Activated CD4-positive, alpha-beta T cell treated with anti-CD3 and anti-CD28 coated beads for 36 hours (primary cell): Measurements from ENCODE around the gene SINHCAF. TPM values are rescaled to one million over a fixed set of nuclear protein-coding genes. Genes with fewer than 3 reads are reported as not detected.
"Not testable (repeated sequence)": the region's sequence is repeated elsewhere in the genome, so short reads cannot be mapped to it uniquely, and the experiment has no call there.

ENCODE experiments used
- ATAC-seq: fragments of 200-7000 bp; cut with Tn5 transposase; one replicate; pipeline ENCODE4 v1.10.0; 2021; ENCODE audit warnings: mild to moderate bottlenecking, moderate library complexity
- CTCF ChIA-PET: fragments of 350-600 bp; sonication (Branson Sonifier 250); formaldehyde crosslinking; loops from one replicate; lab custom pipeline; 2021; ENCODE audit warnings: antibody characterized with exemption; lab: Charles Lee
- POLR2A ChIA-PET: fragments of 350-600 bp; sonication (Branson Sonifier 250); formaldehyde crosslinking; loops from one replicate; lab custom pipeline; 2021; ENCODE audit warnings: antibody characterized with exemption, inconsistent platforms; lab: Charles Lee
- DNase-seq: peaks from one replicate; pipeline ENCODE4 v3.0.0-alpha.2; 2020
- H3K27ac Mint-ChIP-seq: one replicate; pipeline ENCODE4 v1.8.0; 2021; ENCODE audit warnings: mixed read lengths
- H3K27me3 Mint-ChIP-seq: one replicate; pipeline ENCODE4 v1.8.0; 2021; ENCODE audit warnings: mixed read lengths
- H3K36me3 Mint-ChIP-seq: one replicate; pipeline ENCODE4 v1.8.0; 2021; ENCODE audit warnings: low read depth, mixed read lengths
- H3K4me1 Mint-ChIP-seq: one replicate; pipeline ENCODE4 v1.8.0; 2021; ENCODE audit warnings: mixed read lengths
- H3K4me3 Mint-ChIP-seq: one replicate; pipeline ENCODE4 v1.8.0; 2021; ENCODE audit warnings: mild to moderate bottlenecking, moderate library complexity, mixed read lengths
- H3K9me3 Mint-ChIP-seq: one replicate; pipeline ENCODE4 v1.8.0; 2021; ENCODE audit warnings: low read depth, mixed read lengths
- intact Hi-C, 2 experiments: fragments of 100-400 bp; cut with DNase I in 1 of 2; cut with micrococcal nuclease in 1 of 2; formaldehyde crosslinking; loops; one replicate each; pipeline versions ENCODE4 v1.14.2 to v1.15.1; 2022 to 2024; cut with DNase I, micrococcal nuclease
- total RNA-seq, 2 experiments: library from RNA; stranded (reverse); gene quantifications; one replicate each; pipeline ENCODE4 v1.2.3, GENCODE V29; 2021

SINHCAF gene
- total RNA-seq, 2 experiments from 2014 or later = 187 to 211 TPM

DNA sequence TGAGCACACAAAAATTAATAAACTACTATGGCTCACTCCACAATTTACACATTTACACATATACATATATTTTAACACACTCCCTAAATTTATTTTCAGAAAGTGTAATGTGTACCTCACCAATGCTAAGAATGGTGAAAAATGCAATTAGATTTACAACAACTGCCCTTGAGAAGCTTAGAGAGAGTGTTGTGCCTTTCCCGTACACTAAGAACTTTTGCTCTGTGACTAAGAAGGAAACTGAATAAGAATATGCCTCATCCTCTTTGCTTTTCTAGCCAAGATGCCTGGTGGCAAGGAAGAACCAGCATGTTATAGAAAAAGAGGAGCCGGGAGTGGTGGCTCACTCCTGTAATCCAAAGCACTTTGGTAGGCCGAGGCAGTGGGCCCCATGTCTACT lies 62.3 kb downstream of the SINHCAF start:
- ChIA-PET CTCF (interaction anchor here (0.6 kb wide), 1 partner anchor 786 kb away, joined by 4 read pairs; no protein-coding TSS in a partner anchor), POLR2A (no interaction called here)
- Mint-ChIP-seq H3K4me3 (no peak overlapping the region), H3K36me3 (no peaks in the 10 kb centered on the region), H3K9me3 (no peaks in the 10 kb centered on the region), H3K27me3 (no peaks in the 10 kb centered on the region), H3K27ac (no peak overlapping the region), H3K4me1 (no peaks in the 10 kb centered on the region)
- intact Hi-C loops = no loop called here
- peak; percentile 44 for ATAC-seq
- DNase-seq = no peak

DNA sequence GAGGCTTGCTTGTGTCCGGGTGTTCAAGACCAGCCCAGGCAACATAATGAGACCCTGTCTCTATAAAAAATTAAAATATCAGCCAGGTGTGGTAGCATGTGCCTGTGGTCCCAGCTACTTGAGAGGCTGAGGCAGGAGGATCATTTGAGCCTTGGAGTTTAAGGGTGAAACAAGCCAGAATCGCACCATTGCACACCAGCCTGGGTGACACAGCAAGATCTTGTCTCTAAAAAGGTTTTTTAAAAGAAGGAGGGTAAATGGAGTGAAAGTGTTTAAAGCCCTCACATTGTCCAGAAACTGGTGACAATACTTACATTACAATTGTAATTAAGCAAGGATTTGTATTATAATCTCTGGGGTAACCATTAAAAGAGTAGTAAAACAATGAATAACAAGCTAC lies 64.2 kb downstream of the SINHCAF start:
- Mint-ChIP-seq H3K27me3 (no peaks in the 10 kb centered on the region), H3K27ac (no peak overlapping the region), H3K4me3 (no peak overlapping the region), H3K36me3 (no peaks in the 10 kb centered on the region), H3K4me1 (no peaks in the 10 kb centered on the region), H3K9me3 (no peaks in the 10 kb centered on the region)
- ATAC-seq = no peak
- CTCF ChIA-PET = interaction anchor here (1.0 to 2.6 kb wide), 2 partner anchors 10 kb away, joined by 4 to 26 read pairs; no protein-coding TSS in a partner anchor
- DNase-seq = no peak
- POLR2A ChIA-PET = no interaction called here
- intact Hi-C loops = no loop called here

- ChIA-PET POLR2A (no interaction called here), CTCF (interaction anchor here (0.7 to 2.6 kb wide), 4 partner anchors 9 to 179 kb away, joined by 3 to 26 read pairs (median 4); no protein-coding TSS in a partner anchor)
- Mint-ChIP-seq H3K36me3 (no peaks in the 10 kb centered on the region), H3K4me3 (no peak overlapping the region), H3K27ac (no peak overlapping the region), H3K27me3 (no peaks in the 10 kb centered on the region), H3K4me1 (no peaks in the 10 kb centered on the region), H3K9me3 (no peaks in the 10 kb centered on the region)
- intact Hi-C loops = no loop called here
- DNase-seq = no peak
- ATAC-seq = no peak
These were observed 65.1 kb downstream of the SINHCAF start for GRCh38 chr12:31260840-31261239.

DNA sequence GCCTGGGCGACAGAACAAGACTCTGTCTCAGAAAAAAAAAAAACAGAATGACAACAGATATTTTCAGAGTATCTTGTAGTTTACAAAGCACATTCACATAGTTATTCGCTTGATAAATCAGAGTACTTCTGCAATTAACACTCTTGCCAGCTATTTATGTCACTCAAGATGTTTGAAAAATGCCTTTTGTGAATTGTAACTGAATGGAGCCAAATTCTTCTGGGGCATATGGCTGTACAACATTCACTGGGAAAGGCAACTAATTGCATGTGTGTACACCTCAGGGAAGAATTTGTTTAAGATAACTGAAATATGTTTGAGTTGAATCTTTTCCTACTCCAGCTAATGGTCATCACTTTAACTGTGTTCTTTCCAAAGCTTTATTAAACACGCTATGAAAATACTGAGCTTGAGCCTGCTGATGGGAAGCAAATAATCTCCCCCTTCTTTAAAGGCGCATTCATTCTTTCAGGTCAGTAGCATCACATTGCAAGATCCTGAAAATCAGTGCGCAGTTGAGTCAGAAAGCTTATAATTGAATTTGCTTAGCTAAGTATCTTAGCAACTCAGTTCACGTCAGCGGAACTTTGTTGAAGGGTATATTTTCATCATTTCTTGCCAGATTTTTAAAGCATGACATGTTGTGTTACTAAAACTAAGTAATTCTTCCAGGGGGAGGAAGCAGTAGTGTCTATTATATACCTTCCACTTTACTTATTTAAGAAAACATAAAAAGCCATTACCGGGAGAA lies 66.6 kb downstream of the SINHCAF start:
- no peak overlapping the region for H3K27ac Mint-ChIP-seq
- POLR2A ChIA-PET = no interaction called here
- no peaks in the 10 kb centered on the region for H3K9me3 Mint-ChIP-seq
- H3K4me1 Mint-ChIP-seq = no peaks in the 10 kb centered on the region
- no peaks in the 10 kb centered on the region for H3K36me3 Mint-ChIP-seq
- intact Hi-C loops = no loop called here
- CTCF ChIA-PET = interaction anchor here (0.6 to 1.7 kb wide), 4 partner anchors 9 to 1685 kb away, joined by 3 to 12 read pairs (median 4); no protein-coding TSS in a partner anchor
- DNase-seq (no peak), ATAC-seq (no peak)
- no peak overlapping the region for H3K4me3 Mint-ChIP-seq
- H3K27me3 Mint-ChIP-seq = no peaks in the 10 kb centered on the region

GRCh38 chr12:31257784-31258183 lies 68.2 kb downstream of the SINHCAF start:
- intact Hi-C loops = no loop called here
- ChIA-PET CTCF (interaction anchor here (2.9 kb wide), 1 partner anchor 14 kb away, joined by 9 read pairs; no protein-coding TSS in a partner anchor), POLR2A (no interaction called here)
- no peaks in the 10 kb centered on the region for H3K36me3 Mint-ChIP-seq
- H3K4me1 Mint-ChIP-seq = no peaks in the 10 kb centered on the region
- no peak overlapping the region for H3K27ac Mint-ChIP-seq
- H3K27me3 Mint-ChIP-seq = peaks cover 2% of the 10 kb centered on the region
- ATAC-seq (no peak), DNase-seq (no peak)
- H3K9me3 Mint-ChIP-seq = no peaks in the 10 kb centered on the region
- no peak overlapping the region for H3K4me3 Mint-ChIP-seq

DNA sequence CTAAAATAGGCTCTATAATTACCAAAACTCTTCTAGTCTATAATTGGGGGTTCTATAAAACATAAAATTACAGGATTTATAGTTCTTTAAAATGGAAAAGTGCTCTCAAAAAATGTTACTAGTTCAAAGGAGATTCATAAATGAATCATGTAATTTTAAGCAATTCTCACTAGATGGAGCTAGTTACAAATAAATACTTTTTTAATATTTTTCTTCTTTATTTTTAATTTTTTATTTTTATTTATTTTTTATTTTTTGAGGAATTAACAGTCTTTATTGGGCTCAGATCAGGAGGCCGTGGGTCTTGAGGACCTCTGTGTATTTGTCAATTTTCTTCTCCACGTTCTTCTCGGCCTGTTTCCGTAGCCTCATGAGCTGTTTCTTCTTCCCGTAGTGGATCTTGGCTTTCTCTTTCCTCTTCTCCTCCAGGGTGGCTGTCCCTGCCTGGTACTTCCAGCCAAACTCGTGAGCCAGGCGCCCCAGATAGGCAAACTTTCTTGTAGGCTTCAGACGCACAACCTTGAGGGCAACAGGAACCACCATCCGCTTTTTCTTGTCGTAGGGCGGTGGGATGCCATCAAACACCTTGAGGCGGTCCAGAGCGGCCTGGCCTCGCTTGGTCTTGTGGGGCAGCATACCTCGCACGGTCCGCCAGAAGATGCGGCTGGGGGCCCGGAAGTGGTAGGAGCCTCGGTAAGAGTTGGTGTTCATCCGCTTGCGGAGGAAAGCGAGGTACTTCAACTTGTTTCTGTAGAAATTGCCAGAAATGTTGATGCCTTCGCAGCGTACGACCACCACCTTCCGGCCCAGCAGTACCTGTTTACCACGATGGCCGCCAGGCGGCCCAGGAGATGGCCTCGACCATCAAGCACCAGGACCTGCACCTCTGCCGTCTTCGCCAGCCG lies 74.0 kb downstream of the SINHCAF start:
- ATAC-seq, DNase-seq, H3K27ac Mint-ChIP-seq, H3K36me3 Mint-ChIP-seq, H3K9me3 Mint-ChIP-seq, H3K4me1 Mint-ChIP-seq, H3K27me3 Mint-ChIP-seq, POLR2A ChIA-PET: not testable (repeated sequence)
- intact Hi-C loops = loop anchor here (1.0 to 5.0 kb wide), 4 partner anchors 110 to 385 kb away; no protein-coding TSS in a partner anchor
- CTCF ChIA-PET = interaction anchor here (0.8 to 2.8 kb wide), 9 partner anchors 9 to 170 kb away, joined by 3 to 33 read pairs (median 4); no protein-coding TSS in a partner anchor
- peak overlapping the region; percentile 15 for H3K4me3 Mint-ChIP-seq

DNA sequence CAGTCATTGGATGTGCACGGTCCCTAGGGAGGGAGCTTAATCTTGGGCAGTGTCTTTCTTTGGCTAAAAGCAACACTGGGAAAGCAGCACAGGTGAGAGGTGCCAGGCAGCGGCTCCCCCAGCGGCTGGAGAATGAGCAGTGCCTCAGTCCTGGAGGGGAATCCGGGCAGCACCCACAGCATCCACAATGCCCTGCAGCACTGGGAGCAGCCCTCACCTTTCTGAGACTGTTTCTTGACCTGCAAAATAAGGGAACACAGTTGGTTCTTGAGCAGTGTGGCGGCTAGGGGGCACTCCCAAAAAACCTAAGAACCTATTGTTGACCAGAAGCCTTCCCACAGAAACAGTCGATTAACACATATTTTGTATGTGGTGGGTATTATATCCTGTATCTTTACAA lies 75.8 kb downstream of the SINHCAF start:
- CTCF ChIA-PET = interaction anchor here (0.6 to 2.8 kb wide), 5 partner anchors 9 to 228 kb away, joined by 3 to 33 read pairs (median 4); no protein-coding TSS in a partner anchor
- POLR2A ChIA-PET = no interaction called here

GRCh38 chr12:31249356-31249755 lies 76.6 kb downstream of the SINHCAF start:
- no peaks in the 10 kb centered on the region for H3K9me3 Mint-ChIP-seq
- intact Hi-C loops = no loop called here
- no peak overlapping the region for H3K27ac Mint-ChIP-seq
- ATAC-seq (no peak), DNase-seq (no peak)
- ChIA-PET POLR2A (no interaction called here), CTCF (interaction anchor here (0.7 to 2.8 kb wide), 4 partner anchors 10 to 22 kb away, joined by 3 to 33 read pairs (median 4); no protein-coding TSS in a partner anchor)
- no peaks in the 10 kb centered on the region for H3K36me3 Mint-ChIP-seq
- no peak overlapping the region for H3K4me3 Mint-ChIP-seq
- no peaks in the 10 kb centered on the region for H3K4me1 Mint-ChIP-seq
- peaks cover 2% of the 10 kb centered on the region for H3K27me3 Mint-ChIP-seq

More for the DNA sequence above, 75.8 kb downstream of the SINHCAF start:
- intact Hi-C loops = loop anchor here (2.0 to 5.0 kb wide), 3 partner anchors 112 to 387 kb away; no protein-coding TSS in a partner anchor
- no peak overlapping the region for H3K4me3 Mint-ChIP-seq
- peaks cover 2% of the 10 kb centered on the region for H3K27me3 Mint-ChIP-seq
- H3K27ac Mint-ChIP-seq = no peak overlapping the region
- H3K4me1 Mint-ChIP-seq = no peaks in the 10 kb centered on the region
- H3K36me3 Mint-ChIP-seq = no peaks in the 10 kb centered on the region
- ATAC-seq (no peak), DNase-seq (no peak)
- no peaks in the 10 kb centered on the region for H3K9me3 Mint-ChIP-seq

DNA sequence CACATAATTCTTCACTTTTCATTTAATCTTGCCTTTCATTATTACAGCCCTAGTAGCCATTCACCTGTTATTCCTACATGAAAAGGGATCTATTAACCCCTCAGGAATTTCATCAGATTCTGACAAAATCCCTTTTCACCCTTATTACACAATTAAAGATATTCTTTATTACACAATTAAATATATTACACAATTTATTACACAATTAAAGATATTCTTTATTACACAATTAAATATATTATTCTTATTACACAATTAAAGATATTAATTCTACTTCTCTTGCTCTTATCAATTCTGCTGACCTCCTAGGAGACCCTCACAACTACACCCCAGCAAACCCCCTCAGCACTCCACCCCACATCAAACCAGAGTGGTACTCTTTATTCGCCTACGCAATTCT lies 77.1 kb downstream of the SINHCAF start:
- Mint-ChIP-seq H3K9me3 (no peaks in the 10 kb centered on the region), H3K4me1 (no peaks in the 10 kb centered on the region), H3K27me3 (peaks cover 2% of the 10 kb centered on the region), H3K4me3 (no peak overlapping the region), H3K27ac (no peak overlapping the region), H3K36me3 (no peaks in the 10 kb centered on the region)
- DNase-seq = no peak
- ATAC-seq = no peak
- intact Hi-C loops = no loop called here
- ChIA-PET POLR2A (no interaction called here), CTCF (interaction anchor here (1.3 kb wide), 1 partner anchor 12 kb away, joined by 4 read pairs; no protein-coding TSS in a partner anchor)

DNA sequence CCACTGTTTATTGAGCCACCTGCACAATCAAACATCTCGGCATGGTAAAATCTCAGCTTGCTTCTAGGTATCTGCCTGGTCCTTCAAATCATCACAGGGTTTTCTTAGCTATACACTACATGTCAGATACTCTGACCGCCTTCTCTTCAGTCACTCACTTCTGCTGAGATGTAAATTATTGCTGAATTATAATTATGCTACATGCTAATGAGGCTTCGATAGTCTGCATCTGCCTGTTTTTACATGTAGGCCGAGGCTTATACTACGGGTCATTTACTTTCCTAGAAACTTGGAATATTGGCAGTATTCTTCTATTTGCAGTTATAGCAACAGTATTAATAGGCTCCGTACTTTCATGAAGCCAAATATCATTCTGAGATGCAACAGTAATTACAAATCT lies 77.6 kb downstream of the SINHCAF start:
- no peak for ATAC-seq
- Mint-ChIP-seq H3K36me3 (no peaks in the 10 kb centered on the region), H3K4me3 (no peak overlapping the region), H3K27me3 (peaks cover 1% of the 10 kb centered on the region), H3K4me1 (no peaks in the 10 kb centered on the region), H3K27ac (no peak overlapping the region), H3K9me3 (no peaks in the 10 kb centered on the region)
- no peak for DNase-seq
- ChIA-PET POLR2A (no interaction called here), CTCF (no interaction called here)
- intact Hi-C loops = no loop called here

DNA sequence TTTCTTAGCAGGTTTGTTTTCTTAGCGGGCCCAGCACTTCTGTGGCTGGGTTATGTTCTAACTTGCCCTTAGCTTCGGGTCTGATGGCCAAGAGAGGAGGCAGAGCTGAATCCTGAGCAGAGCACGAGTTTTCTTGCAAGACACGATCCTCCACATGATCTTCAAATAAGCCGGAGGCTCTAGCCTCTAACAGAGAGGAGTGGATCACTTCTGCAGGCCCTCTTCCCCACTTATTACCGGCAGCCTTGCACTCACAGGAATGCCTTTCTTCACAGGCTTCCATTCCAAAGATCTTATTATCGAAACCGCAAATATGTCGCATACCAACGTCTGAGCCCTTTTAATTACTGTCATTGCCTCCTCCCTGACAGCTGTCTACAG lies 79.5 kb downstream of the SINHCAF start:
- Mint-ChIP-seq H3K36me3 (no peaks in the 10 kb centered on the region), H3K27ac (no peak overlapping the region), H3K4me1 (no peaks in the 10 kb centered on the region), H3K4me3 (no peak overlapping the region), H3K27me3 (no peaks in the 10 kb centered on the region), H3K9me3 (no peaks in the 10 kb centered on the region)
- ATAC-seq (no peak), DNase-seq (no peak)
- ChIA-PET CTCF (no interaction called here), POLR2A (no interaction called here)
- intact Hi-C loops = no loop called here
